NCI-H345 (cell line): ENCODE measurements around the gene PLOD3.
A peak's percentile ranks its signal among the peaks of the same experiment; 100 is the strongest.

ENCODE experiments used
- DNase-seq: peaks from one replicate; lab custom pipeline; 2025; lab: John Stamatoyannopoulos, UW

Gene PLOD3

DNA sequence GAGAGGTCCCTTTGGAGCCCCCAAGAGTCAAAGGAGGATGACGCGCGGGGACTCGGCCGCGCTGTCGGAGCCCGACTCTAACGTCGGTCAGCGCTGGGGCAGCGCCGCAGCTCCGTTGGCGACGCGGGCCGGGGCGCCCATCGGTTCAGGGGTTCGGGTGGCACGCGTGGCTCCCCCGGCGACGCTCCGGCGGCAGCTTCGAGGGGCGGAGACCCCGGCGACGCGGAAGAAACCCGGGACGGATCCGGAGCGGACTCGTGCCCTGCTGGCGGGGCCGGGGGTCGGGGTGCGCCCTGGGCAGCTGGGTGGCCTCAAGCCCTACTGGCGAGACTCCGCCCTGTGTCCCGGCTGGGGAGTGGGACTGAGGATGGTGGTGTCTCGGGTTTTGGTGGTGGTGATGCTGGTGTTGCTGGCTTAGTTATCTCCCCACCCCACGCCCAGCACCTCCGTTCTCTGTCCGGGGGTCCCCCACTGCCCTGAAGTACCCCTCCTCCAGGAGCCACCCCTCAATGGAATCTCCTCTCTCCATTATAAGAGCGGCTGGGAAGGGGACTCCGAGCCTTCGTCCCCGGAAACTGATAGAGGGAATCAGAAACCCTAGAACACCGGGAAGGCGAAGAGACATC lies 37.1 kb downstream of the PLOD3 start, which contains the start of gene NAT16:
TSS of gene NAT16 (minus strand) at position 164 of the 626 bp plus-strand sequence. CDS start 5,486 bp downstream, outside the sequence.
- no peak for DNase-seq

DNA sequence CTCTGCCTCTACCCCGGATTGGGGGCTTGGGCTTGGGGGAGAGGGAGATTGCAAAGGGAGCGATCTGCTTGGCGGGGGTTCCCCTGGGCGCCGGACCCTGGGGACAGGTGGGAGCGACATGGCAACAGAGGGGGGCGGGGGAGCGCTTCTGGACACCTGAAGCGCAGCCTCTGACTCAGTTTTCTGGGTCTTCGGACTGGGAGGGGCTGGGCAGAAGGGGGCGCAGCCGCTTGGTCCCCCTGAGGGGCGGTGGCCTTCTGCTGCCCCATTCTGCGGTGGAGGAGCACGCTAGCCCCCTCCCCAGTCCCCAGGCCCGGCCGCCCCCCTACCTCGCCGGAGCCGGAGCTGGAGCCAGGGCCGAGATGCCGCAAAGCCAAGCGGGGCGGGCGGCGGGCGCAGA lies 37.7 kb downstream of the PLOD3 start:
- no peak for DNase-seq

DNA sequence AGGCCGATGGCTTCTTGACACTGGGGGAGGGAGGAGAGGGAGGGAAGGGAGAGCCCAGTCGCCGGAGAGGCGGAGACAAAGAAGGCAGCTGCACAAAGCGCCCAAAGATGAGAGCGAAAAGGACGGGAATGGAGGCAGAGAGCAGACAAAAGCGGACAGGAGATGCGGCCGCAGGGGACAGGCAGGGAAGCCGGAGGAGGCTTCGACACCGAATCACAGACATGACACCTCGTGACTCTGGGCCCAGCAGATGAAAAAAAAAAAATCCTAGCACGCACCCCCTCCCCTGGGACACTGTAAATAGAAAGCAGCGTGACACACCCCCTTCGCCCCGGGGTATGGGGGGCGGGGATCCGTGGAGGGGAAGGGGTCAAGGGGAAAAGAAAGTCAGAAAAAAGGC lies 38.3 kb downstream of the PLOD3 start:
- DNase-seq, result peak; percentile 54

GRCh38 chr7:101177644-101178043 lies 39.7 kb downstream of the PLOD3 start:
- no peak for DNase-seq

GRCh38 chr7:101175664-101176063 lies 41.7 kb downstream of the PLOD3 start:
- DNase-seq, result no peak

GRCh38 chr7:101174322-101174854 lies 43.0 kb downstream of the PLOD3 start:
- no peak for DNase-seq

DNA sequence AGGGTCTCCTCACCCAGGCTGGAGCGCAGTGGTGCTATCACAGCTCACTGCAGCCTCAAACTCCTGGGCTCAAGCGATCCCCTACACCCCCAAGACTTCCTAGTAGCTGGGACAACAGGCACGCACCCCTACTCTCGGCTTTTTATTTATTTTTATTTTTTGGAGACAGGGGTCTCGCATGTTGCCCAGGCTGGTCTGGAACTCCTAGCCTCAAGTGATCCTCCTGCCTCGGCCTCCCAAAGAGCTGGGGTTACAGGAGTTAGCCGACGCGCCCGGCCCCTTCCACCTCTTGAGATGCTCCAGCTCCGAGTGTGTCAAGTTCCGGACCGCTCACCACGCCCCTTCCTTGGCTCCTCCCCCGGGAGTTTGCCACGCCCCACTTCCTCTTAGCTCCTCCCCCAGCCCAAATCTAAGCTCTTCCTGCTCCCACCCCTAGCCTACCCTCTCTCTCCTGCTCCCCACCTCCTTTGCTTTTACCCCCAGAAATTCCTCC lies 43.6 kb downstream of the PLOD3 start:
- peak; percentile 55 for DNase-seq

DNA sequence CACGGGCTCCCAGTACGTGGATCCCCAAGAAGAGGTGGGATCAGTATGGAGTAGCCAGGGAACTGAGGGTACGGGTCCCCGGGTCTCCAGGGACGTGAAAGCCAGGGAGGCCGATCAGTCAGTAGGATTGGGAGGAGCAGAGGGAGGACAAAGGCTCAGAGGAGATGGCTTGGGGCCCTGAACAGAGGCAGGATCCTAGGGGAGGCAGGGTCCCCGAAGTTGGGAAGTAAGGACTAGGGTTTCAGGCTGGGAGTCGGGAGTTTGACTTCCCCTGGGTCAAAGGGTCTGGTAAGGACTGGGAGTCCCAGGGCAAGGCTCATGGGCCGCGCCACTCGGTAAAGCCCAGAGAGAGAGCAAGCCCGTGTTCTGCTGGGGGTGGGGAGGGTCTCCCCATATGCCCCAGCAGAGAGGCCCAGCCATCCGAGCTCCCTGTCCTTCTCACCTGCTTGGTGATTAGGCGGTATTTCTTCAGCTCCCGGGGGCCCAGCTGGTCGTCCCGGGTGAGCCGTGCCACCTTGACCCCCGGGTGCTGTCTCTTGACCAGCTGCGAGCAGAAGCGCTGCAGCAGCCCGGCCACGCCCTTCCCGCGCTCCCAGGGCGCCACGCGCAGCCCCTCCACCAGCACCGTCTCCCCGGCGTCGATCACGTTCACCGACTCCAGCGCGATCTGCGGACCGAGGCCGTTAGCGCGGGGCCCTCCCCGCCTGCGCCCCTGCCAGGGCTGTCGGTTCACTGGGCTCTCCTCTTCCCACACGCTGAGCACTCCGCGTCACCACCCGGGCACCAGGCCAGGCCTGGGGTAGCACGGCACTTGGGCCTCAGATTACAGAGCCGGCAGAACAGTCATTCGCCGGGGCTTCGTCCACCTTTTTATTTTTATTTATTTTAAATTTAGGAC lies 44.3 kb downstream of the PLOD3 start:
- peak; percentile 89 for DNase-seq

DNA sequence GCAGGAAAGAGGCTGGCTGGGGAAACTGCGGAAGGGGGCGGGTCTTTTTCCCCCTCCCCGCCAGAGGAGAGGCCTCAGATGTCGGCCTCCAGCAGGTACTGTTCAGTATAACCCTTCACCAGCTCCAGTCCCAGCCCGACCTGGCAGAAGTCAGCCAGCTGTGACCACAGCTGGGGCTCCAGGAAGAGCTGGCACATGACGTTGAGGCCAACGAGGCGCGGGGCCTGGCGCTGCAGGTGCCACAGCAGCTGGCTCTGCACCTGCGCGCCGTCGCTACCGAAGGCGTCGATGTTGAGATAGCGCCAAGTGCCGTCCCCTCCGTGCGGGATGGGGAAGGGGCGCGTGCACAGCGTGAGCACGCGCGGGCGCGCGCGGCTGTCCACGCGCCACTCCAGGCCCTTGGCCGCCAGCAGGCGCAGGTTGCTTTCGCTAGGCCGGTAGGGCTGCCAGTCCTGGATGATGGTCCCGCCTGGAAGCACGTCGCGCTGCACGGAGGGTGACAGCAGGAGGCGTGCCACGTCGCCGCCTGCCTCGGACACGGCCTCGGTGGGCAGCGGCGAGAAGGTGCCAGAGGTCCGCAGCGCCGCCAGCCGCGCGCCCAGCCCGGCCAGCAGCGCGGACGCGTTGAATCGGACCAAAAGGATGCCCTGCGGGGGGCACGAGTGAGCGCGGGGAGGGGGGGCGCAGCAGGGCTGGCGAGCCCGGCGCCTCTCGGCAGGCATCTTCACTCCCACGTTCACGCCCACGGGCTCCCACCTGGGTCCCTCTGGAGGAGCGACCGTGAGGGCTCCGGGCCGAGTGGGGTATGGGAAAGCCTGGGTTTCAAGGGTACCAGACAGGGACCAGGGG lies 45.2 kb downstream of the PLOD3 start:
- DNase-seq, result peak; percentile 81

GRCh38 chr7:101171442-101171837 lies 45.9 kb downstream of the PLOD3 start:
- no peak for DNase-seq

DNA sequence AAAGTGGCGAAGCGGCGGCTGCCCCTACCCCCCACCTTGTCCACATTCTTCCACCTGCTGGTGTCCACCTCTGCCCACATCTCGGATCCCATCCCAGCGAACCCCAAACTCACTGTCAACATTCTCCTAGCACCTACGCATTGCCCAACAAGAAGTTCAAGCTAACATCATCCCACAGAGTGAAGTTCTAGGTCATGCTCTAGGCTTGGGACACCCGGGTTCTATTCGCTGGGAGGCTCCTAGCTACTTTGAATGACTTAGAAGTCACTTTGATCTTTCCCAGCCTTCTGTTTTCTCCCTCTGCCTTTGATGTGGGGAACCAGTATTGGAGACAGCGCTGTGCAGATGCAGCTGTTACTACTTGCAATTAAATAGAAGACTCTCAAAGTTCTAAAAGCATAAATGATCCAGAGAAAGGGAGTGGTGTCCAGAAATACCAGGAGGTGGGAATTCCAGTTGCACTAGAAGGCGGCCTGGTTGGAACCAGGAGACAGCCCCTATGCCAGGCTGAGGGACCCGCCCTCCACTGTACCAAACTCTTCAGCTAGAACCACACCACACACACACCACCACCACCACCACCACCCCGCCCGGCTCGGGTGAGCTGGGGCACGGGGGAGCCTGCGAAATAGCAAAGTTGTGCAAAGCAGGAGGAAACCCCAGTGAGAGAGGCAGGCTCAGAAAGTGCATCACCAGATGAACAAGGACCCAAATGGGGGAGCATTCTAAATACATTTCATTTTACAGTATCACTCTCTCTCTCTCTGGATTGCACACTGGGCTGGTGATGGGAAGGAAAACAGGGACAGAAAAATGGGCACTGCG lies 46.6 kb downstream of the PLOD3 start:
- no peak for DNase-seq

GRCh38 chr7:101169838-101170551 lies 47.4 kb downstream of the PLOD3 start:
- DNase-seq, result peak; percentile 66

DNA sequence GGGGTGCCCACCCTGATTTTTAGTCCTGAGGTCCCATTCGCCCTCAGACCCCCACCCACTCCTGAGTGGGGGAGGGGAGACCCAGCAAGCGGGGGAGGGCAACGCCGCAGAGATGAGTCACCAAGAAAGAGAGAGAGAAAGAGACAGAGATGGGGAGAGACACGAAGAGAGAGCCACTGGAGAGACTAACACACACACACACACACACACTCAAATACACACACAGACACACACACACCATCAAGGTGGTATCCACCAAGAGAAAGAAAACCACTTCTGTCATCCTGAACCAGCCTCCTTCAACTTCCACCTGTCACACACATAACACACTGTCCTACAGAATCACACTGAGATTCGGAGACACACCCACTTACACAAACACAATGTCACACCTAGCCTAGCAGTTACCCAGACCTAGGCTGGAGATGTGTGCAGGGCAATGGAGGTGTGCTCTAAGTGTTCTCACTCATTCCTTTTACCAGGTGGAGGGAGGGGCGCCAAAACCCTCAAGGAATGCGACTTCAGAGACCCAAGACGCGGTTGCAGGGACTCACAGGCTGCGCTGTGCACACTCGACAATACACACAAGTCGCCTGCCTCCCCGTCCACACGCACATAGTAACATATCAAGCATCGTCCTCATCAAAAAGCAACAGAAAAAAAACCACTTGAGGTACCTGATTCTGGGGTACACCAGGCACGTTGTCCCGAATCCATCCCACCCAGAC lies 48.1 kb downstream of the PLOD3 start:
- DNase-seq, result no peak

DNA sequence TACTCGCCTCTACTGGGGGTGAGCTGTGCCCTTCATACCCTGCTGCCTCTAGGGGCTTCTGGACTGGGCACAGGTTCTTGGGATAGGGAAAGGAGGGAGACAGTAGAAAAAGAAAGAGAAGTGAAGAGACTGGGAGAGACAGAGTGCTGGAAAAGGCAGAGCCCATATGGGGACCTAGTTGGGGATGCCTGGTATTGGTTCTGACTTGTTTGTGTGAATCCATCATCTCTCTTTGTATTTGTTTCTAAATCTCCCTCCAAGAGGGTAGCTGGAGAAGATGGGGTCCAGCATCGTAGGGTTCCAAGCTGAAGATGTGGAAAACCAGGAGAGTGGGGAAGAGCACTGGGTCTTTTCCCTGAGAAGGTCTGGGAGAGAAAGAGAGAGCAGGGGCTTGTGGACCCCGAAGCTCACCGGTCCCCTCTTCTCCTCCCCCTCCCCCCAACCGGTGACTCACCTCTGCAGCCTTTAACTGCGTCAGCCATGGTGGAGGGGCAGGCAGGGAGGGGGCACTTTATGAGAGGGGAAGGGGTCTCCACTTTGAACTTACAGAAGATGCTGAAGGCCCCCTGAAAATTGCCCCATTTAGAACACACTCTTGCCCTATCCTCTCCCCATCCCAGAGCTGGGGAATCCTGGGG lies 48.9 kb downstream of the PLOD3 start:
- no peak for DNase-seq

DNA sequence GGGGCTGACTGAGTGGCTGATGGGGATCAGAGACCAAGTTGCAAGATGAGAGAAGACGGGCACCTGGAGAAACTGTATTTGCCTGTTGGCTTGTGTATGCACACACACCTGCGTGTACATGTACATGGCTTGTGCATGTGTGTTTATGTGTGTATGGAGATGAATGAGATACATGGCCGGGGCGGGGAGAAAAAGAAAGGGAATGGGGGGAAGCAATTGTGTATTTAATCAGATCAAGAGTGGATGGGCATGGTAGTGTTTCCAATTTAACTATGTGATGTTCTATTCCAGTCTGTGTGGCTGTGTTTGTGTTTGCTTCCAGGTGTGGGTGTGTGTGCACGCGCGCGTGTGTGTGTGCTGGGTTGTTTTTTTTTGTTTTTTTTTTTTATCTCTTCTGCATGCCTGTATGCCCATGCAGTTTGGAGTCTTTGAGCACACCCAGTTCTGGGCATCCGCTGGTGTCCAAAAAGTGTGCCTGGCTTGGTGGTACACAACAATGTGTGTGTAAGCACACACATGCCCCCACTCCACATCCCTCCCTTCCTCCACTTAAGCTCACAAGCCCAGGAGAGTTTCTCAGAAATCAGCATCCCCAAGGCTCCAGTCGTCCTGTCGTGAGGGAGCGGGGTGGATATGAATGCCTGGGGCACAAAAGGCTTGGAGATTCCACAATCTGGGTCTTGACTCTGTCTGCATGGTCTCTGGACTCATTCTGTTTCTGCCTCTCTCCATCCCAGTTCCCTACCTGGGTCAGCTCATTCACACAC lies 49.6 kb downstream of the PLOD3 start:
- DNase-seq, result no peak

GRCh38 chr7:101166909-101167644 lies 50.3 kb downstream of the PLOD3 start:
- no peak for DNase-seq

DNA sequence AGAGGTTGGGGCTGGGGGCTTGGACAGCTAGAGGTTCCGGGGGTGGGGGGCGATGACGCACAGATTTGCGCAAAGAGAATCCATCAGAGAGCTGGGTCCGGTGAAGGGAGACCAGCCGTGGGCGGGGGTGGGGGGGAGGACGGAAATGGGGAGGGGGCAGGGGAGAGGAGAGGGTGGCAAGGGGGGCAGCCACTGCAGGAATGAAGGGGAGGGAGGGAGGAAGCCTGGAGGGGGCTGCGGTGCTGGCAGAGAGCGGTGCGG lies 50.8 kb downstream of the PLOD3 start:
- DNase-seq, result no peak
